Ammon's horn (tissue), 1 donor: ENCODE results near the gene SOX9.
"Not testable (repeated sequence)": the region's sequence is repeated elsewhere in the genome, so short reads cannot be mapped to it uniquely, and the experiment has no call there.

Experiments used
- DNase-seq: peaks from one replicate; pipeline ENCODE4 v3.0.0-alpha.2; 2016; ENCODE audit warnings: low spot score

SOX9 gene

GRCh38 chr17:72111336-72111923 lies 9.4 kb upstream of the SOX9 start:
- DNase-seq: no peak

DNA sequence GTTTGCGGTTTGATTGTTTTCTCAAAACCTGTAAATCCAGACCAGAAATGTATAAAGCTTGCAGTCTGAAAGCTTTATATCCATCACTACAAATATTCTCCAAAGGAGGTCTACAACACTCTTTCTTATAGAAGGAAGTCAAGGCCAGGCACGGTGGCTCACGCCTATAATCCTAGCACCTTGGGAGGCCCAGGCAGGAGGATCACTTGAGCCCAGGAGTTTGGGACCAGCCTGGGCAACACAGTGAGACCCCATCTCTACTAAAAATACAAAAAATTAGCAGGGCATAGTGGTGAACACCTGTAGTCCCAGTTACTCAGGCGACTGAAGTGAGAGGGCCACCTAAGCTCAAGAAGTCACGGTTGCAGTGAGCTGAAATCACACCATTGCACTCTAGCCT lies 8.9 kb upstream of the SOX9 start:
- DNase-seq: not testable (repeated sequence)

DNA sequence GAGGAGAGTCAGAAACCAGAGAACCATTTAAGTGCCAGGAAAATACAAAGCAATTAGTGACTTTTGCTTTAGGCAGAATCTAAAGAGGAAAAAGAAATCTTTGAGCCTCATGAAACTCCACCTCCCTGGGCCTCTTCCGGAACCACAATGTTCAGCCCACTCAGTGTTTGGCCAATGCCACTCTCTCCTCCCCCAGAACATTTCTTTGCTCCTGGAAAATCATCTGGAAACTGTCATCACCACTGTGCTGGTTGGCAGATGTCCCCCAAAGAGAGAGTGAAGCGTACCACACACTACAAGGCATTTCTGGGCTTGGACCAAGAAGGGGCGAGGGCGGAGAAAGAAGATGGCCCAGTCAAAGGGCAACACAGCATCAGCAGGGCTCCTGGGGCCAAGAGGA lies 7.1 kb upstream of the SOX9 start:
- DNase-seq: no peak

DNA sequence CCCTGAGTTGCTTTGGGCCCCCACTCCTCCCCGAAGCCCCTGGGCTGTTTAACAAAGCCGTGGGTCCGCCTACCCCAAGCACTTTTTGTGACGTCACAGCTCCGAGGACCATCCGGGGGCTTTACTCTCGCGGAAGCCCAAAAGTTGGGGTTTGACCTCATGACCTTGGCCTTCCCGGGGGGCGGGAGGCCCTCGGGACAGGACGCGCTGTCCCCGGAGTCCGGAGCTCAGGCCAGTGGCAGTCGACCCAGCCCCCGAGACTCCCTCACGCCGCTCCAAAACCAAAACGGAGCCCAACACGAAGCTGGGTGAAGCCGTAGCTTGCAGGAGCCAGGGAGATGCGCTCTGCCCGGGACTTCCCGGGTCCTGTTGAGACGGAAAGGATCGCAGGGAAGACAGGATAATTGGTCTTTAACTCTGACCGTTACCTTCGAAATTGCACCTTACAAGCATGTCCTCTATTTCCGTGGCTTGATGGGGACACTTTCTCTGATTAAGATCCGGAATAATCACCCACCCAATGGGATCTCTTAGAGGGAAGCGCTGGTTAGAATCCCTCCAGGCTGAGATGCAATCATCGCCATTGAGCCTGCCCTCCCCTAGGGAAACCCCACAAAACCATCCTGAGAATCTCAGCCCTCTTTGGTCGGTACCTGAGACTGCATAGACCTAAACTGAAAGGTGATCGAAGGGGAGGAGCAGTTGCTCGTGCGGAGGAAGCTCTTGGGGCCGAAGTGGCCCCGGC lies 4.9 kb upstream of the SOX9 start:
- DNase-seq: no peak

GRCh38 chr17:72116661-72117521 lies 3.9 kb upstream of the SOX9 start:
- DNase-seq: peak; percentile 16

- peak; percentile 17 for DNase-seq
Measured at GRCh38 chr17:72117535-72118334, 3.1 kb upstream of the SOX9 start.

- peak; percentile 89 for DNase-seq
Measured at GRCh38 chr17:72118335-72119076, 2.3 kb upstream of the SOX9 start.

- no peak for DNase-seq
Measured at GRCh38 chr17:72119077-72119872, 1.5 kb upstream of the SOX9 start.

DNA sequence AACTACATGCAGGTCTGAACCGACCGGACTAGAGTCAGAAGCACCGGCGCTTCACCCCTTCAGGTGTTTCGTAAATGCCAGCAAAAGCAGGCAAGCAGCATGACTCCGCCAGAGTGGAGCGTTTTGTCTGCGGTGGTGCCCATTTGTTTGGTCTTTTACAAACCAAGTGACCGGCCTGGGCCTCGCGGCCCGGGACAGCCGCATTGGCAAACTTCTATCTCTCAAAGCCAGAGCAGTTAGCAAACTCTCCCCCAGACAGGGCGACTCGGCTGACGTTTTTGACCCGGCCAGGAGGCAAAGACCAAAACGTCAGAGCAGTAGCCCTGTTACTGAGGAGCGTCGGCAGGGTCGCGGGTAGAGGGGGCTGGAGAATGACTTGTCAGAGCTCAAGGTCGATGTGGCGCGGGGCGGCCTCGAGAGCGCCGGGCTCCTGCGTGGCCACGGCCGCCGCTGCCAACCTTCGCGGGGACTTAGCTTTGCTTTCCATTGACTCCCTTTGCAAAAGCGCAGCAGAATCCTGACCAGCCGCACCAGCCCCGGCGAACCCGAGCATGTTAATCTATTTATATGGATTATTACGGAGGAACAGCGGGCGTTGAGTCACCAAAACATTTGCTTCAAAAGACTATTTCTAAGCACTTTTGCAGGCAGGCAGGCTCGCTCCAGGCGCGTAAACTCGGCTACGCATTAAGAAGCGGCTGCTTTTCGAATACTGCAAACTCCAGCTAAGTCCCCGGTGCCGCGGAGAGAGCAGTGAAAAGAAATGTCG lies 763 bp upstream of the SOX9 start:
- peak; percentile 70 for DNase-seq

GRCh38 chr17:72121164-72122009 lies 567 bp downstream of the SOX9 start:
- DNase-seq: peak; percentile 42

DNA sequence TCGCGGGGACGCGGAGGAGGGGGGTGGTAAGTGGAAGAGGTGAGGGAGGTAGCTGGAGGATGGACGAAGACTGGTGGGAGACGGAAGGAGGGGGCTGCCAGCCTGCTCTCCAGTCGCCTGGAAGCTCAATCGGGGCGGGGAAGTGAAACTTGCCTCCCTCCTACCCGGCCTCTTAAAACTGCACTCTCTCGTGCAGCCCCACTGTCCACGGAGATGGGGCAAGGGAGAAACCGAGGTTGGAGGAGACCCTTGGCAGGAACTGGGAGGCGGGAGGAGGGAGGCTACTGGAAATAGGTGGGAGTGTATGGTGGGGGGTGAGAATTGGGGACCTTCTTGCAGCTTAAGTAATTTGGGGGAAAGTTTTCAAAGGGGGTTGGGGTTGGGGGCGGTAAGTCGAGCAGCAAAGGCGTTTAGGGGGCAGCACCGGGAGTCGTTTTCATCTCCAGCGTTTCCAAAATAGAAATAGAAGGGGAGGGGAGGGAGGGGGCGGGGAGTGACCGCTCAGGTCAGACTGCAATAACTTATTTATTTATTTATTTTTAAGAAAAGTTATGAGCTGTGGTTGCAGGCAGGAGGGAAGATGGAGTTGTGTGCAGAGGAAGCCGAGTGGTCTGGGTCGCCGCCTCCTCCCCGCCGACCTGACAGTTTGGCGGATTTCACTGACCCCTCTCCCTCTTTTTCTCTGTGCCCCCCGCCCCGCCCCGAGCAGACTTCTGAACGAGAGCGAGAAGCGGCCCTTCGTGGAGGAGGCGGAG lies 1.4 kb downstream of the SOX9 start:
- peak; percentile 46 for DNase-seq

- DNase-seq: no peak
Measured at GRCh38 chr17:72122765-72123529, 2.1 kb downstream of the SOX9 start.

DNA sequence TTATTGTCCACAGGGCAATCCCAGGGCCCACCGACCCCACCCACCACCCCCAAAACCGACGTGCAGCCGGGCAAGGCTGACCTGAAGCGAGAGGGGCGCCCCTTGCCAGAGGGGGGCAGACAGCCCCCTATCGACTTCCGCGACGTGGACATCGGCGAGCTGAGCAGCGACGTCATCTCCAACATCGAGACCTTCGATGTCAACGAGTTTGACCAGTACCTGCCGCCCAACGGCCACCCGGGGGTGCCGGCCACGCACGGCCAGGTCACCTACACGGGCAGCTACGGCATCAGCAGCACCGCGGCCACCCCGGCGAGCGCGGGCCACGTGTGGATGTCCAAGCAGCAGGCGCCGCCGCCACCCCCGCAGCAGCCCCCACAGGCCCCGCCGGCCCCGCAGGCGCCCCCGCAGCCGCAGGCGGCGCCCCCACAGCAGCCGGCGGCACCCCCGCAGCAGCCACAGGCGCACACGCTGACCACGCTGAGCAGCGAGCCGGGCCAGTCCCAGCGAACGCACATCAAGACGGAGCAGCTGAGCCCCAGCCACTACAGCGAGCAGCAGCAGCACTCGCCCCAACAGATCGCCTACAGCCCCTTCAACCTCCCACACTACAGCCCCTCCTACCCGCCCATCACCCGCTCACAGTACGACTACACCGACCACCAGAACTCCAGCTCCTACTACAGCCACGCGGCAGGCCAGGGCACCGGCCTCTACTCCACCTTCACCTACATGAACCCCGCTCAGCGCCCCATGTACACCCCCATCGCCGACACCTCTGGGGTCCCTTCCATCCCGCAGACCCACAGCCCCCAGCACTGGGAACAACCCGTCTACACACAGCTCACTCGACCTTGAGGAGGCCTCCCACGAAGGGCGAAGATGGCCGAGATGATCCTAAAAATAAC lies 3.0 kb downstream of the SOX9 start:
- peak; percentile 38 for DNase-seq

- peak; percentile 15 for DNase-seq
Measured at GRCh38 chr17:72124438-72124775, 3.6 kb downstream of the SOX9 start.

GRCh38 chr17:72125226-72125651 lies 4.4 kb downstream of the SOX9 start:
- peak; percentile 43 for DNase-seq

- DNase-seq: no peak
Measured at GRCh38 chr17:72125742-72126141, 4.9 kb downstream of the SOX9 start.
